GM12875 (cell line): ENCODE measurements around the gene LRBA.

ENCODE experiments used
- H3K4me3 ChIP-seq: one replicate; pipeline ENCODE4 v1.5.1; 2011; ENCODE audit warnings: low read depth, low read length, control low read depth
- TF ChIP-seq, protein P1 (sequence below): IDR thresholded peaks from 2 replicates; pipeline ENCODE4 v1.5.1; 2011; ENCODE audit warnings: low read depth, mild to moderate bottlenecking, control low read depth, inconsistent platforms, low read length, moderate library complexity, borderline replicate concordance; ENCODE audit not compliant: insufficient read depth

Gene LRBA

GRCh38 chr4:150315691-150316090, 699.4 kb downstream of the LRBA start:
- no peak overlapping the region for H3K4me3 ChIP-seq
- TF ChIP-seq, protein P1, sequence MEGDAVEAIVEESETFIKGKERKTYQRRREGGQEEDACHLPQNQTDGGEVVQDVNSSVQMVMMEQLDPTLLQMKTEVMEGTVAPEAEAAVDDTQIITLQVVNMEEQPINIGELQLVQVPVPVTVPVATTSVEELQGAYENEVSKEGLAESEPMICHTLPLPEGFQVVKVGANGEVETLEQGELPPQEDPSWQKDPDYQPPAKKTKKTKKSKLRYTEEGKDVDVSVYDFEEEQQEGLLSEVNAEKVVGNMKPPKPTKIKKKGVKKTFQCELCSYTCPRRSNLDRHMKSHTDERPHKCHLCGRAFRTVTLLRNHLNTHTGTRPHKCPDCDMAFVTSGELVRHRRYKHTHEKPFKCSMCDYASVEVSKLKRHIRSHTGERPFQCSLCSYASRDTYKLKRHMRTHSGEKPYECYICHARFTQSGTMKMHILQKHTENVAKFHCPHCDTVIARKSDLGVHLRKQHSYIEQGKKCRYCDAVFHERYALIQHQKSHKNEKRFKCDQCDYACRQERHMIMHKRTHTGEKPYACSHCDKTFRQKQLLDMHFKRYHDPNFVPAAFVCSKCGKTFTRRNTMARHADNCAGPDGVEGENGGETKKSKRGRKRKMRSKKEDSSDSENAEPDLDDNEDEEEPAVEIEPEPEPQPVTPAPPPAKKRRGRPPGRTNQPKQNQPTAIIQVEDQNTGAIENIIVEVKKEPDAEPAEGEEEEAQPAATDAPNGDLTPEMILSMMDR, result no peak

DNA sequence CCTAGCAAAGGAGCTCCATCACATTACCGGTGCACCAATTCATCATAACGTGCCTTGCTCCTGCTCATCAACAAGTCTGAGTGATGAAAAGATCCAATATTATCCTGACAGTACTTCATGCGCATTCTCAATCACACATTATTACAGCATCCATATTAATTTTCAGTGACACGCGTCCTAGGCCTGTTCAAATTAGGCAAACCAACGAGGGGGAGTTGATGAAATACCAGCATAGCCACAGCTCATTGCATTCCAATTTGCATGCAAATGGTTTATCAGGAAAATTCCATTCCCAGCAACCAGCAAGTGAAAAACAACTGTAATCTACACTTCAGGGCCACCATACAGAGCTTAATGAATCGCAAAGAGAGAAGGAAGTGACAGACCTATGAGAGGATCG, 699.9 kb downstream of the LRBA start:
- H3K4me3 ChIP-seq, result no peak overlapping the region
- TF ChIP-seq, protein P1, result no peak

DNA sequence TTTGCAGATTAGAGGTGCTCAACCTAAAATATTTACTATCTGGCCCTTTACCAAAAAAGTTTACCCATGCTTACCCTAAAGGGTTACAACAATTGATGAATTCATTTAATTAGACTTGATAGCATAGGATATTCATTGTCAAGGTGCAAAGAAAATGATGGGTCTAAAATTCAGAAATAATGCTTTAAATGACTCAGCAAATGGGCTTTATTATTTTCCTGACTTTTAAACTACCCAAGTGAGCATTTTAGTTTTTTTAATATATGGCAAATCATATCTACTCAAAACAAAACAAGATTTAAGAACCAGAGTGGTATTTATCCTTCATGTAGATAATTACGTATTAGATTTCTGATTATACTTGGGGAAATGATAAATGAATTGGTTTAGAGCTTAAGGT, 701.1 kb downstream of the LRBA start:
- TF ChIP-seq, protein P1, result no peak
- no peak overlapping the region for H3K4me3 ChIP-seq

DNA sequence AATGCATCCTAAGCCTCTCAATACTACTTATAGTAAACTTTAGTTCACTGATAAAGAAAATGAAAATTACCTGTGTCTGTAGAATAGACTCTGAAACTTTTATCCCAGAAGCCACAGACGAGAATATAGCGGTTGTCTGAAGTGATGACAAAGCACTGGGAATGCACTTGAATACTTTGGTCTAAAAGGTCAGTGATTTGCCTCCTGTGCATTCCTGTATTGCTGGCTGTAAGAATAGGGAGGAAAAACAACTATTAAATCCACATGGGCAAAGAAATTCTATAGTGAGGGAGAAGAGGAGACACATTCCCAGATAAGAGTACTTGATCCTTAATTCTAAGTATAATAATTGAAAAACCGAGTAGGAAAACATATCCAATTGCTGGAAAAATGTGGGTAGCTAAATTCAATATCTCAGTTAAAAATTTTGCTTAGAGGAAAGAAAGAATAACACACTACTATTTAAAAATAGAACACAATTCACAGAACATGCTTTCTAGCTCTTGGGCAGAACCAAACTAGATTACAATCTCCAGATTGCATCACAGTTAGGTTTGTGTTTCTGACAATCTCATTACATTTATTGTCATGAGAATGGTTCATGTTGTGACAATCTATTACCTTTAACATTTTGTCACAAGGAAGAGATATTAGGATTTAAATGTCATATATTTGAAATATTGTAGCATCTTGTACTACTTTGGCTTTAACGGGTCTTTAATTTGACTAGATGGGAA, 704.8 kb downstream of the LRBA start:
- H3K4me3 ChIP-seq, result no peak overlapping the region
- TF ChIP-seq, protein P1, result no peak

DNA sequence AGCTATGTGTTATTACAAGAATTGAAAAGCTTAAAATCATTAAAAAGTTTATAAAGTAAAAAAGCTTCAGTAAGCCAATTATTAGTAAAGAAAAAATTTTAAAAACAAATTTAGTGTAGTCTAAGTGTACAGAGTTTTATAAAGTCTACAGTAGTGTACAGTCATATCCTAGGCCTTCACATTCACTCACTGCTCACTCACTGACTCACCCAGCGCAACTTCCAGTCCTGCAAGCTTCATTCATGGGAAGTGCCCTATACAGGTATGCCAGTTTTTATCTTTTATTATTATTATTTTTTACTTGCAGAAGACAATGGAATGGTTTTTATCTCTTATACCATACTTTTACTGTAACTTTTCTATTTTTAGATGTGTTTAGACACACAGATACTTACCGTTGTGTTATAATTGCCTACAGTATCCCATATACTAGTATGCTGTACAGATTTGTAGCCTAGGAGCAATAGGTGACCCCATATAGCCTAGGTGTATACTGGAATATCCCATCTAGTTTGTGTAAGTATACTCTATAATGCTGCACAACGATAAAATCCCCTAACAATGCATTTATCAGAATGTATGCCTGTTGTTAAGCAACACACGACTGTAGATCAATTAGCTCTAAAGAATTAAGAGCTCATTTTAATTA, 706.1 kb downstream of the LRBA start:
- H3K4me3 ChIP-seq, result no peak overlapping the region
- TF ChIP-seq, protein P1, result no peak

DNA sequence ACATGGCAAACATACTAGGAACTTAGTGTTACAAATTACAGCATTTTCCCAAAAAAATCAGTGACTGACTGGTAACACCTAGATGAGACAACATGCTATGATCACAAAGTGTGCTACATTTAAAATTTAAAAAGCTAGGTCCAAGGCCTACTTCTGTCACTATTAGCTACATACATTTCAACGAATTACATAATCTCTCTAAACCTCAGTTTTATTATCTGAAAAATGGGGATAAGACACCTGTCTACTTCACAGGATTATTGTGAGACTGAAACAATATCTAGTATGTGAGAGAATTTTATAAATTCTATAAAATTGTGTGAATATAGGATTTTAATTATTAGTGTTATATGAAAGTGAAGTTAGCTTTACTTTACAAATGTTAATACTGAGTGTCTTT, 708.4 kb downstream of the LRBA start:
- no peak overlapping the region for H3K4me3 ChIP-seq
- TF ChIP-seq, protein P1, result no peak

DNA sequence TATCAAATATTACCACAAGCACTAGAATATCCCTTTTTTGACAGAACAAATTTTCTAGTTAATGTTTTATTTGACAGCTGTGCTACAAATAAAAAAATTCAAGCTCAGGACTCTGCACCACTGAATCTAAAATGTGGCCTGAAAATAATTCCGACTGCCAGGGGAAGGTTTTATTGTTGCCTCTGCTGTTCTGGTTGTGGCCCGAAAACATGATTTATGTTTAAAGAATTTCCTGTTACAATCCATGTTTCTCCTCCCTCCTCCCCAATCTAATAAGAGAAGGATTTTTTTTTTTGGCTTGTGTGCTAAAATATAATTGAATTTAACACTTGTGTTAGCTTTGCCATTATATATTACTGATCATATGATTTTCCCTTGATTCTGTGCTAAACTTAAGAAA, 709.1 kb downstream of the LRBA start:
- H3K4me3 ChIP-seq, result no peak overlapping the region
- TF ChIP-seq, protein P1, result no peak
